ENCODE data around the gene BMPR1B.
A peak's percentile ranks its signal among the peaks of the same experiment; 100 is the strongest.

Gene BMPR1B

DNA sequence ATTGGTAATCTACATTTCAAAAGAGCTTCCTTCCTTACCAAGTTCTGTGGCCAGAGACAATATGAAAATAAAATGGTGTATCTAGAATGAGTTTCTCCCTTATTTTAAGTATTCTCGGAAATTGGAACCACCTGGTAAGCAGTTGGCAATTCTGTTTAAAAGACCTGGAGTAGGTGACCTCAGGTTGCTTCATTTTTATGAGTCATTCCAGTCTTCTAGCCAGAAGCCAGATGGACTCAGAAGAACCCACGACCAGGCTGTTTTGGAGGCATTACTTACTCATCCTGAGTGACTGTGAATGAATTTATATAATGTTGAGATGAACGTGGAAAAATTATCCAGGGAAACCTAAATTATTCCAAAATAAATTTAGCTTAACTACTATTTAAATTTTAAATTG is 9.1 kb downstream of the BMPR1B start:
- TF ChIP-seq, protein P1, sequence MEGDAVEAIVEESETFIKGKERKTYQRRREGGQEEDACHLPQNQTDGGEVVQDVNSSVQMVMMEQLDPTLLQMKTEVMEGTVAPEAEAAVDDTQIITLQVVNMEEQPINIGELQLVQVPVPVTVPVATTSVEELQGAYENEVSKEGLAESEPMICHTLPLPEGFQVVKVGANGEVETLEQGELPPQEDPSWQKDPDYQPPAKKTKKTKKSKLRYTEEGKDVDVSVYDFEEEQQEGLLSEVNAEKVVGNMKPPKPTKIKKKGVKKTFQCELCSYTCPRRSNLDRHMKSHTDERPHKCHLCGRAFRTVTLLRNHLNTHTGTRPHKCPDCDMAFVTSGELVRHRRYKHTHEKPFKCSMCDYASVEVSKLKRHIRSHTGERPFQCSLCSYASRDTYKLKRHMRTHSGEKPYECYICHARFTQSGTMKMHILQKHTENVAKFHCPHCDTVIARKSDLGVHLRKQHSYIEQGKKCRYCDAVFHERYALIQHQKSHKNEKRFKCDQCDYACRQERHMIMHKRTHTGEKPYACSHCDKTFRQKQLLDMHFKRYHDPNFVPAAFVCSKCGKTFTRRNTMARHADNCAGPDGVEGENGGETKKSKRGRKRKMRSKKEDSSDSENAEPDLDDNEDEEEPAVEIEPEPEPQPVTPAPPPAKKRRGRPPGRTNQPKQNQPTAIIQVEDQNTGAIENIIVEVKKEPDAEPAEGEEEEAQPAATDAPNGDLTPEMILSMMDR (IDR thresholded peaks at IDR 0.05; ENCODE audit: low read depth, low read length), result no peak
- H3K4me3 ChIP-seq (replicated peaks in 1 of 2; ENCODE audit: low read depth in 2 of 2, low read length in 2 of 2), result no peak overlapping the region
- peak; percentile 10 to 60 for DNase-seq (ENCODE audit: low read depth in 2 of 2)

DNA sequence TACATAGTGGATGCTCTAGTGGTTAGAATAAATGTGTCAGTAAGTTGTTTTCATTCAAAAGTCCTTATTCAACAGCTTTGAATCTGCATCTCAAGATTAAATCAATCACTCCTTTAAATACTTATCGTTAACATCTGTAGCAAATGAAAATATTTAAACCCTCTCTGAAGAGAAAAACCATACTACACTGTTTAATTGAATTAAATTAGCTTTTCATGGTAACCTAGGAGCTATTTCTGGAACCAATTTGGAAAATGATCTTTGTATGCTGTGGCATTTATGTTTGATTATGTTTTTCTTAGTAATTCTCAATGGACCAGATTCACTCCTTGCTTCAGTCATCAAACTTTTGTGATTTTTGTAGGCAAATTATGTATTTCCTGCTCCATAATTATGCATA is 9.7 kb downstream of the BMPR1B start:
- TF ChIP-seq, protein P1 (IDR thresholded peaks at IDR 0.05; ENCODE audit: low read depth, low read length), result no peak
- H3K4me3 ChIP-seq (replicated peaks in 1 of 2; ENCODE audit: low read depth in 2 of 2, low read length in 2 of 2), result no peak overlapping the region
- no peak for DNase-seq (ENCODE audit: low read depth in 2 of 2)

DNA sequence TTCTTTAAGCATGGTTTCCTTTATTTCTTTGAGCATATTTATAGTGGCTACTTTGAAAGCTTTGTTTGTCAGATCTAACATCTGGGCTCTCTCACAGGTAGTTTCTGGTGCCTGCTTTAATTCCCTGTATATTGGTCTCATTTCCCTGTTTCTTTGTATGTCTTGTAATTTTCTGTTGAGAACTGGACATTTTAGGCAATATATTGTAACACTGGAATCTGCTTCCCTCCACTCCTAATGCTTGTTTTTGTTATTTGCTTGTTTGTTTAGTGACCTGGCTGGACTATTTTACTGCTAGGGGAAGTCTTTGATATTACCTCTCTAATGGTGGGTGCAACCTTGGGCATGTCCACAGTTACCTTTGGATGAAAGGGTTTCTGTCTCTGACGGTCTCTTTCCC is 25.0 kb downstream of the BMPR1B start:
- H3K4me3 ChIP-seq (replicated peaks in 1 of 2; ENCODE audit: low read depth in 2 of 2, low read length in 2 of 2), result no peak overlapping the region
- TF ChIP-seq, protein P1 (IDR thresholded peaks at IDR 0.05; ENCODE audit: low read depth, low read length), result no peak
- DNase-seq (ENCODE audit: low read depth in 2 of 2), result no peak

DNA sequence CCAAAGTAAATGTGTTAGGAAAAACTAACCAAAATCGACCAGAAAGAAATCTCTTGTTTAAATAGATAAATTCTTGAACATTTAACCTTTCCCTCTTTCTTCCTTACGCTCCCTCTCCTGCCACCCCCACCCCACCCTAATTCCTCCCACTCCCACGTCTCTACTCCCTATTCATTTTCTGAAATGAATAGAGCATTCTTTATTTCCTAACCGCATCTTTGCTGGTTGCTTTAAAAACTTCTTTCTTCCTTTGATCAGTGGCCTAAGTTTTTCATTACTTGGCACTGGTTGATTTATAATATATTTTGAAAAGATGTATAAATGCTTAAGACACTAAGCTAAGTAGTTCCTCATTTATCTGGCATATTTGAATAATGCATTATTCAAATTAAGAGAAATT is 33.9 kb downstream of the BMPR1B start:
- no peak overlapping the region for H3K4me3 ChIP-seq (replicated peaks in 1 of 2; ENCODE audit: low read depth in 2 of 2, low read length in 2 of 2)
- TF ChIP-seq, protein P1 (IDR thresholded peaks at IDR 0.05; ENCODE audit: low read depth, low read length), result no peak
- no peak for DNase-seq (ENCODE audit: low read depth in 2 of 2)

DNA sequence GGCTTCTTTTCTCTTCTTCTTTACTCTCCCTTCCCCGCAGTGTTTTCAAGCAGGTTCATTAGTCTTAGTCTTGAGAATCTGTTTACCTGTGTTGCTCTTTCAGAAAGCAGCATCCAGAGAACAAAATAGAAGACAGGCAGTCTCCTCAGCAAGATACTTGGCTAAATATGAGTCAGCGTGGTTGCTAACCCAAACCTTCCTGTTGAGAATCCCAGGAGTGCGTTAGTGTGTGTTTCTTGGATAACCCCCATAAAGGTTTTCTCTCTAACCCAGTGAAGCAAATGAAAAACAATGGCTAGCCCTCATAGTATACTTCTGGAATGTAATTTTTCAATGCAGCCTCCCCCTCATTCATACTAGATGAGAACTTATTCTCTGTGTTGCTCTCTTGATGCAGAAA is 41.1 kb downstream of the BMPR1B start:
- DNase-seq (ENCODE audit: low read depth in 2 of 2), result peak; percentile 47 to 70
- TF ChIP-seq, protein P1 (IDR thresholded peaks at IDR 0.05; ENCODE audit: low read depth, low read length), result no peak
- H3K4me3 ChIP-seq (replicated peaks in 1 of 2; ENCODE audit: low read depth in 2 of 2, low read length in 2 of 2), result no peak overlapping the region

DNA sequence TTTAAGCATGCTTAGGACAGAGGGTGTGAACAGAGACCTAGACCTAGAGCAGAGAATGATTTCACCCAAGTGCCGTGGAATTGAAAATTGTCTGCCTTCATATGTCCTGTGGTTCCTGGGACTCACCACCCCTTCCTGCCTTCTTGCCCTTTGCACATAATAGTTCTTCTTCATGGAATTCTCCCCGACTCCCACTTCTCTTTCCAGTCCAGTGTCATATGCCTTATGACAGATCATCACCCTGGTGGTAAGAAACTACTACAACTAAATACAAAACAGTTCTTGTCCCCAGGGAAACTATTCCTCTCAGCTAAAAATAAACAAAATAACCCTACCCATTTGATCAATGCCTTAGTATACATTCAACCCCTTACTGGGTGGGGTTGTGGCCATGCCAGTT is 43.3 kb downstream of the BMPR1B start:
- TF ChIP-seq, protein P1 (IDR thresholded peaks at IDR 0.05; ENCODE audit: low read depth, low read length), result no peak
- no peak overlapping the region for H3K4me3 ChIP-seq (replicated peaks in 1 of 2; ENCODE audit: low read depth in 2 of 2, low read length in 2 of 2)
- no peak for DNase-seq (ENCODE audit: low read depth in 2 of 2)

DNA sequence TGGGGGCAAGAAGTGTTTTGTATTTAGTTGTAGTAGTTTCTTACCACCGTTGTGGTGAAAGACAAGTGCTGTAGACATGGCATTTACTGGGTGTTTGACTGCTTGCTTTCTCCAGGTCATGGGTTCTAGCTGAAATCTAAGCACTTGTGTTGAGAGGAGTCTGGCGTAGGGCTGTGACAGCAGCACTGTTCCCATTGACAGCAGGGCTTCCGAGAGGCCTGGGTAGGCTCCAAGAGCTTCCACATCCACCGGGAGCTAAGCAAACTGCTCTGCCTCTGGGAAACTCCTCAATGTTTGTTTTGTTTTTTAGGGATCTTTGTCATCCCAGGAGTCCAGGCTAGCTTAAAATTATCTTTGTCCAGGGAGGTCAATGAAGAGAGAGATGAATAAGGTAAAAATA is 44.3 kb downstream of the BMPR1B start:
- no peak overlapping the region for H3K4me3 ChIP-seq (replicated peaks in 1 of 2; ENCODE audit: low read depth in 2 of 2, low read length in 2 of 2)
- TF ChIP-seq, protein P1 (IDR thresholded peaks at IDR 0.05; ENCODE audit: low read depth, low read length), result no peak
- DNase-seq (ENCODE audit: low read depth in 2 of 2), result no peak

Data from cardiac fibroblast (primary cell).